HPDE6-E6E7 (cell line): Measurements from ENCODE around the gene KCNB1.
A peak's percentile ranks its signal among the peaks of the same experiment; 100 is the strongest.

Experiments
- DNase-seq: peaks from one replicate; pipeline ENCODE4 v3.0.0; 2011; ENCODE audit warnings: missing footprints; ENCODE audit errors: extremely low spot score

Gene KCNB1

GRCh38 chr20:49409302-49409974 is 73.0 kb downstream of the KCNB1 start:
- DNase-seq = no peak

GRCh38 chr20:49408509-49409104 is 73.9 kb downstream of the KCNB1 start:
- no peak for DNase-seq

GRCh38 chr20:49406666-49407065 is 75.8 kb downstream of the KCNB1 start:
- DNase-seq = no peak

GRCh38 chr20:49405696-49406095 is 76.8 kb downstream of the KCNB1 start:
- no peak for DNase-seq

- no peak for DNase-seq
Measured at GRCh38 chr20:49405062-49405683, 77.3 kb downstream of the KCNB1 start.

- no peak for DNase-seq
Measured at GRCh38 chr20:49404461-49404860, 78.0 kb downstream of the KCNB1 start.

- no peak for DNase-seq
Measured at GRCh38 chr20:49403911-49404310, 78.6 kb downstream of the KCNB1 start.

GRCh38 chr20:49403012-49403411 is 79.5 kb downstream of the KCNB1 start:
- DNase-seq = no peak

GRCh38 chr20:49400904-49401303 is 81.6 kb downstream of the KCNB1 start:
- DNase-seq = no peak

GRCh38 chr20:49400410-49400809 is 82.1 kb downstream of the KCNB1 start:
- no peak for DNase-seq

- no peak for DNase-seq
Measured at GRCh38 chr20:49399329-49399728, 83.1 kb downstream of the KCNB1 start.

GRCh38 chr20:49398401-49399144 is 83.9 kb downstream of the KCNB1 start:
- no peak for DNase-seq

- peak; percentile 94 for DNase-seq
Measured at GRCh38 chr20:49397525-49397924, 84.9 kb downstream of the KCNB1 start.

- peak; percentile 48 for DNase-seq
Measured at GRCh38 chr20:49396230-49396629, 86.2 kb downstream of the KCNB1 start.

- DNase-seq = no peak
Measured at GRCh38 chr20:49395659-49396058, 86.8 kb downstream of the KCNB1 start.

GRCh38 chr20:49395183-49395582 is 87.3 kb downstream of the KCNB1 start:
- DNase-seq = no peak

GRCh38 chr20:49394757-49395156 is 87.7 kb downstream of the KCNB1 start:
- no peak for DNase-seq

GRCh38 chr20:49394264-49394663 is 88.2 kb downstream of the KCNB1 start:
- no peak for DNase-seq

GRCh38 chr20:49393803-49394202 is 88.7 kb downstream of the KCNB1 start:
- no peak for DNase-seq

- DNase-seq = no peak
Measured at GRCh38 chr20:49392745-49393144, 89.7 kb downstream of the KCNB1 start.

- DNase-seq = no peak
Measured at GRCh38 chr20:49391404-49392245, 90.8 kb downstream of the KCNB1 start.

GRCh38 chr20:49389854-49390253 is 92.6 kb downstream of the KCNB1 start:
- DNase-seq = no peak
